ENCODE results near the gene NOS3.

GRCh38 chr7:150962290-150962552 is 28.6 kb upstream of the NOS3 start:
- no peak for TF ChIP-seq CTCF (IDR thresholded peaks at IDR 0.05)
- no peak for TF ChIP-seq POLR2A (IDR thresholded peaks at IDR 0.05)

All from uterus (tissue), 2 donors.